Neural progenitor cell (in vitro differentiated cells): ENCODE results near the gene ANTXR1. TPM values are rescaled to one million over a fixed set of nuclear protein-coding genes. Genes with fewer than 3 reads are reported as not detected.

Experiments
- DNase-seq: peaks from one replicate; pipeline ENCODE4 v3.0.0-alpha.2; 2016; ENCODE audit warnings: low spot score
- H2AFZ ChIP-seq: fragments of 200-600 bp; sonication (generic); replicated peaks from 2 replicates; pipeline ENCODE4 v1.6.1; 2016; ENCODE audit warnings: antibody characterized with exemption
- H3F3A ChIP-seq: fragments of 200-600 bp; sonication (generic); 2 replicates; pipeline ENCODE4 v1.6.1; 2016; ENCODE audit warnings: antibody characterized with exemption, low read depth
- H3K27ac ChIP-seq: fragments of 200-600 bp; sonication (generic); 2 replicates; pipeline ENCODE4 v1.5.1; 2016; ENCODE audit warnings: mild to moderate bottlenecking
- H3K27me3 ChIP-seq: fragments of 200-600 bp; sonication (generic); 2 replicates; pipeline ENCODE4 v1.6.1; 2016; ENCODE audit warnings: mild to moderate bottlenecking, moderate library complexity
- H3K36me3 ChIP-seq: fragments of 200-600 bp; sonication (generic); 2 replicates; pipeline ENCODE4 v1.5.1; 2016
- H3K4me1 ChIP-seq: fragments of 200-600 bp; sonication (generic); 2 replicates; pipeline ENCODE4 v1.6.1; 2016; ENCODE audit warnings: mixed run types
- H3K4me2 ChIP-seq: fragments of 200-600 bp; sonication (generic); 2 replicates; pipeline ENCODE4 v1.6.1; 2016
- H3K4me3 ChIP-seq: fragments of 200-600 bp; sonication (generic); 2 replicates; pipeline ENCODE4 v1.5.1; 2016
- H3K79me2 ChIP-seq: fragments of 200-600 bp; sonication (generic); 2 replicates; pipeline ENCODE4 v1.6.1; 2016; ENCODE audit warnings: low read depth
- H3K9ac ChIP-seq: fragments of 200-600 bp; sonication (generic); 2 replicates; pipeline ENCODE4 v1.6.1; 2016
- H3K9me3 ChIP-seq: fragments of 200-600 bp; sonication (generic); 2 replicates; pipeline ENCODE4 v1.5.1; 2016; ENCODE audit warnings: low read depth
- H4K20me1 ChIP-seq: fragments of 200-600 bp; sonication (generic); 2 replicates; pipeline ENCODE4 v1.6.1; 2016; ENCODE audit warnings: low read depth
- H3K27ac Mint-ChIP-seq: 3 replicates; pipeline ENCODE4 v1.8.0; 2021; ENCODE audit warnings: mixed read lengths
- H3K27me3 Mint-ChIP-seq: 2 replicates; pipeline ENCODE4 v1.8.0; 2022; ENCODE audit warnings: low read depth, mild to moderate bottlenecking, inconsistent platforms, moderate library complexity, mixed read lengths; ENCODE audit not compliant: insufficient read depth
- H3K36me3 Mint-ChIP-seq: 3 replicates; pipeline ENCODE4 v1.8.0; 2021; ENCODE audit warnings: mixed read lengths
- H3K4me1 Mint-ChIP-seq: 3 replicates; pipeline ENCODE4 v1.8.0; 2021; ENCODE audit warnings: mixed read lengths
- H3K4me3 Mint-ChIP-seq: 3 replicates; pipeline ENCODE4 v1.8.0; 2021; ENCODE audit warnings: mild to moderate bottlenecking, moderate library complexity, mixed read lengths
- H3K9me3 Mint-ChIP-seq: 3 replicates; pipeline ENCODE4 v1.8.0; 2020; ENCODE audit warnings: mixed read lengths
- CTCF ChIP-seq: fragments of 200-600 bp; sonication (generic); IDR thresholded peaks from 2 replicates; pipeline ENCODE4 v1.5.1; 2017; ENCODE audit warnings: antibody characterized with exemption, mild to moderate bottlenecking
- EZH2 ChIP-seq: fragments of 200-600 bp; sonication (generic); IDR thresholded peaks from 2 replicates; pipeline ENCODE4 v1.6.1; 2017; ENCODE audit warnings: antibody characterized with exemption, mild to moderate bottlenecking, moderate library complexity
- EZH2phosphoT487 ChIP-seq: fragments of 200-600 bp; sonication (generic); IDR thresholded peaks from 2 replicates; pipeline ENCODE4 v1.6.1; 2017; ENCODE audit warnings: antibody characterized with exemption
- total RNA-seq: library from RNA; depleted of rRNA; stranded (reverse); fragments of >200 nt; gene quantifications from 2 replicates; pipeline ENCODE4 v1.2.3, GENCODE V29; 2015; ENCODE audit warnings: low replicate concordance

ANTXR1 gene
- total RNA-seq, 1 donor from 2014 or later, result 6.7 TPM

DNA sequence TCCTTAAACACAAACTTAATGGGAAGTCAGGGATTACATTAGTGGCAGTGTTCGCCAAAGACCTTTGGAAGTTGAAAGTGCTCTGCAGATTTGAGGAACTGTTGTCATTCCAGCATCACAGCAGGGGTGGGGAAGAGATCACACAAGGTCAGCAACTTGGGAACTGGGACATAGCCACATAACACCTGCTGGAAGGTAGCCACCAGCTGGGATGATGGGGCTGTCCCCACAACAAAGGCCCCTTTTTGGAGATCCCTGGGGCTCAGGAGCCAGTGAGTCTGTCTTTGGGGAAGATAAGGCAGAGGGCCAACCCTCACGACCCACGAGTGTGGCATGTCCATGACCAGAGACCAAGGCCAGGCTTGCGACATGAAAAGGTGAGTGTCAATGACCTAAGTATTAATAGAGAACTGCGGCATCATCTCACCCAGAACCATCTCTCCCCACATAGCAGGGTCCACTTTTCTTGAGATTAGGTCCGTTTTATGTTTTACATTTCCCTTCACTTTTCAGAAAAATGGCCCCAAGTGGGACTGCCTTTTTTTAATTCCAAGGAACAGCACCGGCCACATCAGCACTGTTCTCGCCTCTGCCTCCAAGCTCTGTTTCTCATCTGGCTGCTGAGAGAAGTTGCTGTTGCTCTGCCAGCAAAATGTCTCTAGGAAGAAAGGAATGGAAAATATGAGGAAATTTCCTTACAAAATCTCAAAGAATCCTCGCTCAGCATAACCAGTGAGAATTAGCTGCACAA lies 267.1 kb downstream of the ANTXR1 start:
- Histone ChIP-seq H4K20me1 (no peaks in the 10 kb centered on the region), H3K4me3 (no peak overlapping the region), H3K27me3 (no peaks in the 10 kb centered on the region), H3K36me3 (no peaks in the 10 kb centered on the region), H3K27ac (no peak overlapping the region), H3K4me1 (no peaks in the 10 kb centered on the region), H3K4me2 (no peak overlapping the region), H3K79me2 (no peaks in the 10 kb centered on the region), H2AFZ (no peak overlapping the region), H3K9me3 (no peaks in the 10 kb centered on the region), H3F3A (no peaks in the 10 kb centered on the region), H3K9ac (no peak overlapping the region)
- TF ChIP-seq EZH2 (no peak), EZH2phosphoT487 (no peak), CTCF (no peak)
- DNase-seq, result no peak
- H3K36me3 Mint-ChIP-seq, result no peaks in the 10 kb centered on the region
- no peaks in the 10 kb centered on the region for H3K9me3 Mint-ChIP-seq
- no peak overlapping the region for H3K27ac Mint-ChIP-seq
- no peaks in the 10 kb centered on the region for H3K4me1 Mint-ChIP-seq
- no peak overlapping the region for H3K4me3 Mint-ChIP-seq
- no peaks in the 10 kb centered on the region for H3K27me3 Mint-ChIP-seq

DNA sequence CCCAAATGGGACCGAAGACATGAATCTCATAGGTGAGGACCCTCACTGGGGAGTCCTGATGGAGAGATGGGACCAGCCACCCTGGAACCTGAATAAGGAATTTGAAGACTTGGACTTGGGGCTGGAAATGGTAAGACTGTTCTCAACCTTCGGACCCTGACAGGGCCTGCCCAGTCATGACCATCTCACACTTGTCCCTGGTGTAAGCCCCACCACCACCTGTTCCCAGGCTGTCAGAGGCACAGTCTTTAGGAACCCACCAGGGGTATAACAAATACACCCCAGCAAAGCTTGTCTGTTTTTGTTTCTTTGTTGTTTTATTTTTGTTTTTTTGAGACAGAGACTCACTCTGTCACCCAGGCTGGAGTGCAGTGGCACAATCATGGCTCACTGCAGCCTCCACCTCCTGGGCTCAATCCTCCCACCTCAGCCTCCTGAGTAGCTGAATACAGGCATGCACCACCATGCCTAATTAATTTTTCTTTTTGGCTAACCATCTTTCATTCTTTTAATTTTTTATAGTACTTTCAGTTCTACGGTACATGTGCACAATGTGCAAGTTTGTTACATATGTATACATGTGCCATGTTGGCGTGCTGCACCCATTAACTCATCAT lies 267.9 kb downstream of the ANTXR1 start:
- H3K4me3 Mint-ChIP-seq, result no peak overlapping the region
- no peaks in the 10 kb centered on the region for H3K79me2 ChIP-seq
- DNase-seq, result no peak
- H3K9ac ChIP-seq, result no peak overlapping the region
- H3K36me3 Mint-ChIP-seq, result no peaks in the 10 kb centered on the region
- H3K9me3 Mint-ChIP-seq, result no peaks in the 10 kb centered on the region
- no peaks in the 10 kb centered on the region for H4K20me1 ChIP-seq
- H3K27me3 Mint-ChIP-seq, result no peaks in the 10 kb centered on the region
- H2AFZ ChIP-seq, result no peak overlapping the region
- H3K4me3 ChIP-seq, result no peak overlapping the region
- no peaks in the 10 kb centered on the region for H3K27me3 ChIP-seq
- H3K4me1 ChIP-seq, result no peaks in the 10 kb centered on the region
- no peaks in the 10 kb centered on the region for H3F3A ChIP-seq
- H3K4me2 ChIP-seq, result no peak overlapping the region
- no peaks in the 10 kb centered on the region for H3K9me3 ChIP-seq
- H3K27ac ChIP-seq, result no peak overlapping the region
- no peak overlapping the region for H3K27ac Mint-ChIP-seq
- H3K36me3 ChIP-seq, result no peaks in the 10 kb centered on the region
- TF ChIP-seq CTCF (no peak), EZH2 (no peak), EZH2phosphoT487 (no peak)
- H3K4me1 Mint-ChIP-seq, result no peaks in the 10 kb centered on the region

DNA sequence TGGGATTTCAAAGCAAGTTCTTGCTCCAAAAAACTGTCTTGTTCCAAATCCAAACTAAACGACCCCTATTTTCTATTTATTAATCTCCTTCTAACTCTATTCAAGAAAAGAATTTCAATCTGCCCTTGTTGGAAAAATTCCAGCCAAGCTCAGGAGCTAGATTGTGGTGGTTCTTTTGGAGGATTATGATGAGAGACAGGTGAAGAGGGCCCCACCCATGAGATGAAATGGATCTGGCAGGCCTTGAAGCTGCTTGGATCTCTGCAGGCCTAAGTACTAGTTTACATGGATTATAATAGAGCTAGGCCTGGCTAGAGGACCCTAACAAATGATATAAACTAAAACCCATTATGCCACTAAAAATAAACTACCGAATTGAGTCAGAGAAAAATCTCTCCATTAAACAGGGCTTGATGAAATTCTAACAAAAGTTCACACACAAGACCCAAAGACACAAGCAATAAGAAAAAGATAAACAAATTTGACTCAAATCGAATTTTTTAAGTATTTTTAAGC lies 272.5 kb downstream of the ANTXR1 start:
- Mint-ChIP-seq H3K4me1 (no peaks in the 10 kb centered on the region), H3K4me3 (no peak overlapping the region), H3K27ac (no peak overlapping the region), H3K36me3 (no peaks in the 10 kb centered on the region), H3K9me3 (no peaks in the 10 kb centered on the region), H3K27me3 (no peaks in the 10 kb centered on the region)
- no peaks in the 10 kb centered on the region for H4K20me1 ChIP-seq
- H3K4me3 ChIP-seq, result no peak overlapping the region
- H3K4me2 ChIP-seq, result no peak overlapping the region
- no peak overlapping the region for H3K9ac ChIP-seq
- H3K36me3 ChIP-seq, result no peaks in the 10 kb centered on the region
- H3K9me3 ChIP-seq, result no peaks in the 10 kb centered on the region
- H3K27me3 ChIP-seq, result no peaks in the 10 kb centered on the region
- H3F3A ChIP-seq, result no peaks in the 10 kb centered on the region
- no peaks in the 10 kb centered on the region for H3K79me2 ChIP-seq
- H3K4me1 ChIP-seq, result no peaks in the 10 kb centered on the region
- no peak for TF ChIP-seq EZH2
- no peak for TF ChIP-seq CTCF
- no peak for TF ChIP-seq EZH2phosphoT487
- H2AFZ ChIP-seq, result no peak overlapping the region
- H3K27ac ChIP-seq, result no peak overlapping the region
- DNase-seq, result no peak
